Stimulated activated CD8-positive, alpha-beta memory T cell treated with anti-CD3 and anti-CD28 coated beads, Interleukin-2, amount 100 ng/mL, for 1 hour (primary cell): ENCODE results near the gene CLEC11A.

ENCODE experiments used
- DNase-seq, 2 donors: peaks; one replicate each; pipeline ENCODE4 v3.0.0-alpha.2; 2020; ENCODE audit warnings: low read depth in 2 of 2

Gene CLEC11A, protein sequence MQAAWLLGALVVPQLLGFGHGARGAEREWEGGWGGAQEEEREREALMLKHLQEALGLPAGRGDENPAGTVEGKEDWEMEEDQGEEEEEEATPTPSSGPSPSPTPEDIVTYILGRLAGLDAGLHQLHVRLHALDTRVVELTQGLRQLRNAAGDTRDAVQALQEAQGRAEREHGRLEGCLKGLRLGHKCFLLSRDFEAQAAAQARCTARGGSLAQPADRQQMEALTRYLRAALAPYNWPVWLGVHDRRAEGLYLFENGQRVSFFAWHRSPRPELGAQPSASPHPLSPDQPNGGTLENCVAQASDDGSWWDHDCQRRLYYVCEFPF

DNA sequence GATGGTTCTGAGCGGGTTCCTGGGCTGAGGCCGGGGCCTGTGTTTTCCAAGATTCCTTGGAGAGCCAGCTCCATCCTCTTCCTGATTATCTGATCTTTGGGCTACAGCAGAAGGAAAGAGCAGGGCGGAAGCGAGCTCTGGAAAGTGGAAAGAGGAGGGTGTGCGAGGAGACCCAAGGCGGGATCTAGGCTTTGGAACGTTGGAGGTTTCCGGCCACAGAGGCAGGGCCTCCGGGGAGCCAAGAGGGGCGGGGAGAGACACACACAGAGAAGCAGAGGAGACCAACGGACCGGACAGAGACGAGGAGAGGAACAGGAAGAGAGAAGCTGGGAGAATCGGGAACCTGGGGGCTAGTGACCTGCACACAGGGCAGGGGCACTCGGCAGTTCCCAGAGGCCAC, at the start of gene CLEC11A:
TSS of gene CLEC11A (plus strand) at position 296 of the 400 bp plus-strand sequence. CDS start 162 bp downstream, outside the sequence.
- no peak for DNase-seq

DNA sequence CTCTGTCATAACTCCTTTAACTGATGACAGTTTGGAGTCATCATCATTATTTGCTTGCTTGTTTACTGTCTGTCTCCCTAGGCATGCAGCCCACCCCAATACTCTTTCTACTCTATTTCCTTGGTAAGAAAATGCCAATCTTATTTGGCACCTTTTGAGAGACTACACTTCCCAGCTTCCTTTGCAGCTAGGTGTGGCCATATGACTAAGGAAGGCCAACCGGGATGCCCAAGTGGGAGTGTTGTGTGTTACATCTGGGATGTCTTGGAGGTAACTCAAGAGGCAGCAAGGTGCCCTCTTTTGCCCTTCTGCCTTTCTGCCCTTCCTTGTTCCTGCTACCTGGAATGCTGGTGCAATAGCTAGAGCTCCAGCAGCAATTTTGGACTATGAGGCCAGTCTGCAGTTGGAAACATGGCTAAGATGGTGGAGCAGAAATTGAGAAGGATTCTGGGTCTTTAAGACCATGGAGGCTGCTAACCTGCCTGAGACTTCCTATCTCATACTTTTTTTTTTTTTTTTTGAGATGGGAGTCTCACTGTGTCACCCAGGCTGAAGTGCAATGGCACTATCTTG, 46.5 kb upstream of the CLEC11A start:
- DNase-seq = no peak

DNA sequence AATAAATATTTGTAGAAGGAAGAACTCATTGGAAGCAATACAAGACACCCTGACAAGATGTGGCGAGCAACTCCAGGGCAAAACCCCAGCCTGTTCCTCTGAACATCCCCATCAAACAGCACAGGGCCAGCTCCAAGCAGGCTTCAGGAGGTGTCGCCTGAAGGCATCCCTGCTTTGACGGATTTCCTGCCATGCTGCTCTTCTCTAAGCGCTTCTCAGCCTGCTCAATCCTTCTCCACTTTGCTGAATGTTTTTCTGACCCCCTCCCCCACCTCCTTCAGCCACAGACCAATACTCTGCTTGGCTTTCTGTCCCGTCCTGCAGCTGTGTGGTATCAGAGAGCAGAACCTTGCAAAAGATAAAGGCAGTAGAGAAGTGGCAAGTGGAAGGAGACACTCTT, 45.5 kb upstream of the CLEC11A start:
- no peak for DNase-seq

DNA sequence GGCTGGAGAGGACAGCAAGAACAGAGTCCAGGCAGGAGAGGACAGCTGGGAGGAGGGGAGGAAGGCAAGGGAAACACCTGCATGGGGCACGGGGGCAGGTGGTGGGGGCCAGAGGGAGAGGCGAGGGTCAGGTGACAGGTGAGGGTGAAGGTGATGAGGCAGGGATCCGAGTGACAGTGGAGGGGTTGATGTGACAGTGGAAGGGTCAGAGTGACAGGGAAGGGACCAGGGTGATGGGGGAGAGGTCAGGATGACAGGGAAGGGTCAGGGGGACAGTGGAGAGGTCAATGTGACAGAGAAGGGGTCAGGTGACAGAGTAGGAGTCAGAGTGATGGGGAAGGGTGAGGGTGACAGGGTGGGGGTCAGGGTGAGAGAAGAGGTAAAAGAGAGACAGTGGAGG, 44.8 kb upstream of the CLEC11A start:
- no peak for DNase-seq

DNA sequence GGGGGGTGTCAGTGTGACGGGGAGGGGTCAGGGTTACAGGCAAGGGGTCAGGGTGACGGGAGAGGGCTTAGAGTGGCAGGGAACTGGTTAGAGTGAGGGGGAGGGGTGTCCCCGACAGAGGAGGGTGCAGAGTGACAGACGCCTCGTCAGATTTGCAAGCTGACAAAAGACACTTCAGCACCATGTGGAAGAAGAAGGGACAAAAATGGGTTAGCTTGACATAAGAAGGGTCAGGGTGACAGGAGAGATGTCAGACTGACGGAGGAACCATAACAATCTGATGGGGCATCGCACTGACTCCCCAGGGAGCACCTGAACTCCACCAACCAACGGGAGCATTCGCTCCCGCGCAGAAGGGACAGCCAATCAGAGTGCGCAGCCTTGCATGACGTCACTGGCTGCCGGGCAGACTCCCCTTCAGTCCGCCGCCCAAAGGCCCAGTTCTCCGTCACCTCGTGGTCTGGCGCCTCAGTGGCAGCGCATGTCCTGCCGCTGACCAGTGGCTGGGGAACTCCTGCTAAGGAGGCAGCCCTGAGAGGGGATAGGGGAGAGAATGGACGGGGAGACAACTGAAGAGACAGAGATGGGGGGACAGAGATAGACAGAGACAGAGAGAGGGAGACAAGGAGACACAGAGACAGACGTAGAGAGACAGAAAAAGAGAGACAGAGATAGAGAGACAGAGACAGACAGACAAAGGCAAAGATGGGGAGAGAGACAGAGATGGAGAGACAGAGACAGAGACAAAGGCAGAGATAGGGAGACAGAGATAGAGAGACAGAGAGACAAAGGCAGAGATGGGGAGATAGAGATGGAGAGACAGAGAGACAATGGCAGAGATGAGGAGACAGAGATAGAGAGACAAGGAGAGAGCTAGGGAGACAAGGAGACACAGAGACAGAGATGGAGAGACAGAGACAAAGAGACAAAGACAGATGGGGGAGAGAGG, 43.7 kb upstream of the CLEC11A start:
- DNase-seq = peak; percentile 53

DNA sequence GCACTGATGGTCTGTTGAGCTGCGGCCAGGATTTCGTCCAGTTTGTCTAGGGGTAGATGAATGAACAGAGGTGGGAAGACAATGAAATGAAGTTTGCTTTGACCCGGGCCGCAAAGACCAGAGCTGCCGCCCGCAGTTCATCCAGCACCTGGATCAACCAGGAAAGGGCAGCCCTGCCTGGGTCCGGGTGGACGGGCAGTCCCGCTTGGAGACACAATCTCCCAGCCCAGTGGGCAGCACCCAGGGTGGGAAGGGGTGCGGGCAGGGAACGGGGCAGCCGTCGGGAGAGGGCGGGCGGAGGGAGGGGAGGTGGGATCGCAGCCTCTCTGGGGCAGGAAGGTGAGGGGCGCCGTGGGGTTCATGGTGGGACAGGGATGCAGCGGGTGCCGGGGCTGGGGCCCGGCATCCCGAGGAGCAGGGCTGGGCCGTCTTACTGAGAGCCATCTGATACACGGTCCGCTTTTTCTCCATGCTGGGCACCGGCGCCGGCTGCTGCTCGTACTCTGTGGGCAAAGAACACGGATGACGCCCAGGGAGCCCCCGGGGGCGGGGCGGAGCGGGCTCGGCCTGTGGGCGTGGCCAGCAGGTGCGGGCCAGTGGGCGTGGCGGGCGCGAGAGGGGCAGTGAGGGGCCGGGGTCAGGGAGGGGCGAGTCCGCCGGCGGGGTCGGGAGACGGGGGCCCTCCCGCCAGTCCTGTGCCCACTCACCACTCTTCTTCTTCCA, 36.7 kb upstream of the CLEC11A start:
- DNase-seq = no peak

DNA sequence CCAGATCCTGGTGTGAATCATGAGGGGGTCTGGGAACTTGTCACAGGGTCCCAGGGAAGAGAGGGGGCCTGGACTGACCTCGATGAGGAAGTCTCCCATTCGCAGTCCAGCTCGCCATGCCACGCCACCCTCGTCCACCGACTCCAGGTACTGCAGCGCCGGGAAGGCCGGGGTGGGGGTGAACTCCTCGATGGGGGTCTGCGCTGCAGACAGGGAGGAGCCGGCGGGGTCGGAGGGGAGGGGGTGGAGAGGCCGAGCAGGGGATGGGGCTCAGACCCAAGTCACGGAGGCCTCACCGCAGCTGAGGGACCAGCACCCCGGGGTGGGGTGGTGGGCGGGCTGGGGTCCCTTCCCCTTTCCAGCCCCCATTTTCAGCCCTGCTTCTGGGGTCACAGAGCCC, 34.4 kb upstream of the CLEC11A start:
- DNase-seq = no peak

DNA sequence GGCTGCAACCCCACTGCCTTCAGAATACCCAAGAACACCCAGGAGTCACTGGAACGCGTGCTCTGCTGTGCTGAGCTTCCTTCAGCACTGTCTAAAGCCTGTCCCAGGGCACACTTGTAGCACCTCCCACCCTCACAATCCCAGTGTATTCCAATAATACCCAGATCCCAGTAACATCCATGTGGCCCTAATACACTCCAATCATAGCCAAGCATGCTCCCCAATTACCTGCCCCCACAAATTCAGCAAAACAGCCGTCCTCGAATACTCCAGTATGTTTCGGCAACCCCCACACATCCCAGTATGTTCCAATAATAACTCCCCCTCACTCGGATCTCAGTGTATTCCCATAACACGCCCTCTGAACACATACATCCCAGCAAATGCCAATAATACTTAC, 32.7 kb upstream of the CLEC11A start:
- DNase-seq = no peak

DNA sequence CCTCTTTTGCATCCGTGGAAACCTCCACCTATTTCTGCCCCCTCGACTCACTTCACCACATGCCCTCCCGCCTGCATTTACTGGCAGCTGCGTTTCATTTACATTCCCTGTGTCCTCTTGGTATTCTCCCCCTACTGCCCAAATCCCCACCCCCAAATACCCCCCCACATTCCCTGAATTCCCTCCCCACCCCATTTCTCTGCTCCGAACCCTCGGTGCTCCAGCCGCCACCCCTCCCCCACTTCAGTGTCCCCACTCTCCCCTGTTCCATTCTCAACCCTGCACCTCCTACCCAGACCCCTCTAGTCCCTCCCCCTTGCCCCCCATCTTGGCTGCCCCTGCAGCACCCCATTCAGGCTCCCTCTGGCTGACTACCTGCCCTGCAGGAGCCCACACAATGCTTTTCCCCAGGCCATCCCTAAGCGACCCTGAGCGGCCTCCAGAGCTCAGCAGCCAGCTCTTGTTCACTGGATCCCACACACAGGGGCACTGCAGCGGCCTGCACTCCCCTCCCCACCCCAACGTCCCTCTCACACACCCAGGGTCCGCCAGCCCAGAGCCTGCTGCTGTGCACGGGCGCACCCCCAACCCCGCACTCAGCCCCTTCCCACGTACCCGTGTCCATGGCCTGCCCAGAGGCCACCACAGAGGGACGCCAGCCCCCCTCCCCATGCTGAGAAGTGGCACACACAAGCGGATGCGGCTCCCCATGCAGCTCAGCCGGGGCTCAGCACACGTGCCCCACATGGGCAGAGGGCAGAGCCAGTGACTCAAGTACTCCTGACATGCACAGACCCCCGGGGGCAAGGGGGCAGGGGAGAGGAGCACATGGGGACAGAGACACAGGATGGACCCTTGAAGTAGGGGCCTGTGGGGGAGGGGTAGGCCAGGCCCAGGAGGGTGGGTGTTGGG, 29.8 kb upstream of the CLEC11A start:
- DNase-seq = no peak

DNA sequence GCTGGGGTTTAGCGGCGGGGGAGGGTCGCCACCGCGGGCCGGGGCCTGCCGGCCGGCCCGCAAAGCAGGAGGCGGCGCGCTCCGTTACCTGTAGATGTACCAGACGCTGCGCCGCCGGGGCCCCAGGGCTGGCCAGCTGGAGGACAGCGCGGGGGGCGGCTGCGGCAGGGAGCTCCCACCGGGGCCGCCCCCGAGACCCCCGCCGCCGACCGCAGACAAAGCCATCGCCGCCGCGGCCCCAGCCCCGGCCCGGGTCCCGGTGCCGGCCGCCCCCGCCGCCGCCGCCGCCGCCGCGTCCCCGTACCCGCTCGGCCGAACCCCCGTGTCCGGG, 28.4 kb upstream of the CLEC11A start:
- no peak for DNase-seq

DNA sequence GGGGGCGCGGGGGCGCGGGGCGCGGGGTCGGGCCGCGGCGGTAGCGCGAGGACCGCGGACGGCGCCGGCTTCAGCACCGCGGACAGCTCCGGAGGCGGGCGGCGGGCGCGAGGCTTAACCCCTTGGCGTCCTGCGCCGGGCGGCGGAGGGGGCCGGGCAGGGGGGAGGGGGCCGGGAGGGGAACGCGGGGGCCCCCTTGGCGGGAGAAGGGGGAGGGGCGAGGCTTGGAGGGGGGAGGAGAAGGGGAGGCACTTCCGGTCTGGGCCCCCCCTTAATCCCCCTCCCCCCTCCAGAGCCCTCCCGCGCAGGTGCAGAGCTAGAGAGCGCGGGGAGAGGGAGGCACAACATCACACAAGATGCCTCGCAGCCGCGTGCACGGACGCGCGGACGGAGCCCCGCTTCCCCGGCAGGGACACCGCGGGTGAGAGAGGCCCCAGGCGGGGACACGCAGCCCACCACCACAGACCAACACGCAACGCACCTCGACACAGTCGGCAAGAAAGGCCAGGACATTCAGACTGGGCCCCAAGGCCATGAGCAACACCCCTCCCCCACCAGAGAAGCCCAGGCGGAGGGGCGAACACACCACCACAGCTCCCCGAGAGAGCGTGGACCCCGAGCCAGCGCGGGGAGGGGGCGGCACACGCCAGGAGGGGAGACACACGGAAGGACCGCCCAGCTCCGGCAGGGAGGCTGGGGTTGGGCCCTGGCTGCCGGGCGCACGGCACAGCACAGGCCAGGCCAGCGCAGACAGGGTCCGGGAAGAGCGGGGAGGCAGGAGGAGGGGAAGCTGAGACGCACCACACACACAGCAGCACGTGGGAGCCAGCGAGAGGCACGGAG, 27.7 kb upstream of the CLEC11A start:
- DNase-seq = no peak

DNA sequence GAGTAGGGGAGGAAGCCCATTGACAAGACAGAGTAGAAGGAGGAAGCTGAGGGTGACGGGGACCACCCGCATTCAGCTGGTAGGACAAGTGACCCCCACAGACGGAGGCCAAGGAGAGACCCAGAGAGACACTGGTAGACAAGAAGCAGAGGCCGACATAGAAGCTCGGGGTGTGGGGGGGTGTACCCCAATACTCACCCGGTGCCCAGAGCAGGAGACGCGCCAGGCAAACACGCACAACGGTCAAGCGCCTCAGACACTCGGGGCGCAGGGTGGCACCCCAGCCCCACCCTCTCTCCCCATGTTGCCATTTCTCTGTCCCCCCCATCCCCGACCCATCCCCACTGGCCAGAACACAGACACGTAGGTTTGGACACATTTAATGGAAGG, 27.1 kb upstream of the CLEC11A start:
- no peak for DNase-seq

DNA sequence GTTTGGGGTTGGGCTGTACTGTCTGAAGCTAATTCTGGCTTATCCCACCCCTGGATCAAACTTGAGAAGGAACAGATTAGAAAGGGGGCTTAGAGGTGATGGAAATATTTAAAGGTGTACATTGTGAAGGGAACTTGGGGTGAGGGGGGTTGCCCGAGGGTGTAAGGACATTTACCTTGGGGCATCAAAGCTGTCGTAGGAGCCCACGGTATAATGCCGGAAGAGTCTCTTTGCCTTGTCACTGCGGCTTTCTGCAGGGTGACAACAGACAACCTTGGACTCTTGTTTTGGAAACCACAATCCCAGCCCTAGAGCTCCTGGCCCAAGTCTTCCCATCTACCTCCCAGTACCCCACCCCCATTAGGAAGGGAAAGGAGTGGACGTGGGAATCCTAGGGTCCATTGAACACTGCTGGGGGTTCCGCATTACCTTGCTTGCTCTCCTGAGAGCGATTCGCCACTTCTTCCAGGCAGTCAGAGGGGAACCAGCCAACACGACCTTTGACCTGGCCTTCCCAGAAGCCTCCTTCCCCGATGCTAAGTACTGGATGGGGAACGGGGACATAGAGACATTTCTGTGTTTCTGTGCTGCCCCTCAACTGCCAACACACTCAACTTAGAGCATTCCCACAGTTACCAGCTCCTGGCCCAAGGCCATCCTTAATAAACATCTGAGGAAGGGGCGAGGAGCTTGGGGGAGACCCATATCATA, 25.6 kb upstream of the CLEC11A start:
- no peak for DNase-seq

DNA sequence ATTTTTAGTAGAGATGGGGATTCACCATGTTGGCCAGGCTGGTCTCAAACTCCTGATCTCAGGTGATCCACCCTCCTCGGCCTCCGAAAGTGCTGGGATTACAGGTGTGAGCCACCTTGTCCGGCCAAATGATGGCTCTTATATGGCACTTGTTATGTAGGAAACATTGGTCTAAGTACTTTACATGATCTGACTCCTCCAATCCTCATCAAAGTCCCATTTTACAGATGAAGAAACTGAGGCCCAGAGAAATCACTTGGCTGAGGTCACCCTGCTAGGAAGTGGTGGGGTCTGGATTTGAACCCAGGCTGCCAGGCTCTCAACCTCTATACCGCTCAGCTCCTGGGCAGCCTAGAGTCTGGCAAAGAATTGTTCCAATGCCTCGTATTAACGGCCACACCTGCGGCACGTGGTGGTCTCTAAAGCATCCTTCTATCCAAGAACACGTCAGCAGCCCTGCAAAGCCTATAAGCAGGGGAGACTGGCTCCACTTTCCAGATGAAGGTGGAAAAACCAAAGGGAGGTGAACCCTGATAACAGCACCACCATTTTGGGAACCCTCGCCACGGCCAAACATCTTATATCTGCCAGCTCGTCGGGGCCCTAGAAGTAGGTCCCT, 21.7 kb upstream of the CLEC11A start:
- no peak for DNase-seq

DNA sequence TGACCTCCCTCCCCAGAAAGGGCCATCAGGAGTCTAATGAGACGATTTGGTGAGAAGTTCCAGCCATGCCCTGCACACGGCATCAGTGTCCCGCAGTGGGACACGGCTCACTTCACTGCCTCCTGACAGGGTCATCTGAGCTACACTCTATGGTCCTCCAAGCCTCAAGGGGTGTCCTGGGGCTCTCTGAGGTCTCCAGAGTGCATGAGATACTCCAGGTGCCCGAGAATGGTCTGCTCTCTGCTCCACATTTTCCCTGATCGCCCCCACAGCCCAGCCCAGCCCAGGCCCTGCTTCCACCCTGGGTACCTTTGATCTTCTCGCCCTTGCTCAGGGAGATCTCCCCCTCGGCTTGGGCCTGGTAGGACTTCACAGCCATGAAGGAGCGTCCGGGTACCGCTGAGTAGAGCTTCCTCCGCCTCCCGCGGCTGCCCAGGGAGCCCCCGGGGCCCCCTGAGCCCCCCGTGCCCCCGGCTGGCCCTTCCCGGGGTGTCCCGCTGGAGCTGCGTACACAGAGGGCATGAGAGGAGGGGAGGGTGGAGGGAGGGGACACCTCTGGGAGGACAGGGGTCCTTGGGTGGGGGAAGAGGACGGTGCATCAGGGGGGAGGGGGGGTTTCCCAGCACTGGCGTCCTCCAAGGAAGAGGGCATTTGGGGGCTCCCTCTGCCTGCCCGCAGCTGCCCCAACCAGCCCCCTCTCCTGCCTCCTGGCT, 20.9 kb upstream of the CLEC11A start:
- DNase-seq = no peak

DNA sequence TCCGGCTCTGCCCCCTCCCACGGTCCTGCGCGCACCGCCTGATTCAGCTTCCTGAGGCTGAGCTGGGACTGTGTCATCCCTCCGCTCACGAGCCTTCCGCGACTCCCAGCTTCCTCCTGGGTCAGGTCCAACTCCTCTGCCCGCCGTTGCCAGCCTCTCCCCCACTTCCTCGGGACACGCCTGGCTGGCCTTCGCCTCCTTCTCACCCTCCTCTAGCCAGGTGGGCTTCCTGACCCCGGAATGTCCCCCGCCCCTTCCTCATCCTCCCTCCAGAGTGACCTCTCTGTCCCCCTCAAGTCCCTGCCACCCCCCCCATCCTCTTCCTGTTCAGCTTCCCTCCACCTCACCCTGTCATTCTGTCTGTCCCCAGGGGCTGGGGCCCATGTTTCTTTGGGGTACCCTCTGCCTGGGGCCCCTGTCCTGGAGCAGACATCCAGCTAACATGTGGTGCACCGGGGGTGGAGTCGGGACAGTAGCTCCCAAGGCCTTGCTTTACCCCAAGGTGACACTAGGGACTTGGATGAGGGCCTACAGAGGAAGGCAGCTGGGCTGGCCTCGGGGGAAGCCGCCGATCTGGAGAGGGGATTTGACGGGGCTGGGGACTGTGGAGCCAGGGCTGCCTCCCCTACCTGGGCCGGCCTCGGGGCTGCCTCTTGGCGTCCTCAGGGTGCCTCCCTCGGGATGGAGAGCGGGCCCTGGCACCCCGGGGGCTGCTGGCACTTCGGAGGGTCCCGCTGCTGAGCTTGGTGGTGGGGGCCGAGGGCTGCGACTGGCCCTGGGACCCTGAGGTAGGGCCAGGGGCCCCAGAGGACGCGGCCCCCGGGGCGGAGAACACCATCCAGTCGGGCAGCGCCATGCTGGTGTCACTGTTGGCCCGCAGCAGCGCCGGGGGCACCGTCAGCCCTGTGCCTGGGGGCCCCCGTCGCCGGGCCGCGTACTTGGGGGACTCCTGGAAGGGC, 20.0 kb upstream of the CLEC11A start:
- no peak for DNase-seq
